ENCODE data around the gene UBXN2A.
"Not testable (repeated sequence)": the region's sequence is repeated elsewhere in the genome, so short reads cannot be mapped to it uniquely, and the experiment has no call there.

UBXN2A gene

GRCh38 chr2:23941644-23942043, 1.4 kb downstream of the UBXN2A start:
- DNase-seq: no peak

GRCh38 chr2:23943666-23944065, 3.4 kb downstream of the UBXN2A start:
- no peak for DNase-seq

GRCh38 chr2:23944527-23944926, 4.3 kb downstream of the UBXN2A start:
- no peak for DNase-seq

GRCh38 chr2:23944976-23945375, 4.7 kb downstream of the UBXN2A start:
- peak; percentile 16 for DNase-seq

GRCh38 chr2:23947350-23947749, 7.1 kb downstream of the UBXN2A start:
- DNase-seq: no peak

- not testable (repeated sequence) for DNase-seq
Observed at GRCh38 chr2:23952558-23952957, 12.3 kb downstream of the UBXN2A start.

- peak; percentile 2 for DNase-seq
Observed at GRCh38 chr2:23953625-23954024, 13.4 kb downstream of the UBXN2A start.

- DNase-seq: no peak
Observed at GRCh38 chr2:23954325-23955014, 14.2 kb downstream of the UBXN2A start.

GRCh38 chr2:23967846-23968245, 27.6 kb downstream of the UBXN2A start:
- no peak for DNase-seq

GRCh38 chr2:23976883-23977282, 36.6 kb downstream of the UBXN2A start:
- no peak for DNase-seq

- no peak for DNase-seq
Observed at GRCh38 chr2:23988371-23988770, 48.1 kb downstream of the UBXN2A start.

- no peak for DNase-seq
Observed at GRCh38 chr2:23992931-23993330, 52.7 kb downstream of the UBXN2A start.

GRCh38 chr2:23993736-23994269, 53.5 kb downstream of the UBXN2A start:
- DNase-seq: no peak

- no peak for DNase-seq
Observed at GRCh38 chr2:23994567-23994966, 54.3 kb downstream of the UBXN2A start.

- DNase-seq: no peak
Observed at GRCh38 chr2:24007693-24008092, 67.4 kb downstream of the UBXN2A start.

- no peak for DNase-seq
Observed at GRCh38 chr2:24008672-24009366, 68.6 kb downstream of the UBXN2A start.

GRCh38 chr2:24009367-24009679, 69.1 kb downstream of the UBXN2A start:
- DNase-seq: no peak

- DNase-seq: no peak
Observed at GRCh38 chr2:24009680-24010476, 69.6 kb downstream of the UBXN2A start, which contains the start of gene MFSD2B. TSS of gene MFSD2B (plus strand) at chr2:24010085. CDS start at chr2:24010097, 12 bp downstream.

- no peak for DNase-seq
Observed at GRCh38 chr2:24010477-24011249, 70.4 kb downstream of the UBXN2A start.

- DNase-seq: no peak
Observed at GRCh38 chr2:24011250-24012104, 71.2 kb downstream of the UBXN2A start.

- DNase-seq: no peak
Observed at GRCh38 chr2:24012521-24013188, 72.4 kb downstream of the UBXN2A start.

Measured in fibroblast of upper back skin (primary cell).